COLO668 (cell line): Measurements from ENCODE around the gene GPR62.
"Not testable (repeated sequence)": the region's sequence is repeated elsewhere in the genome, so short reads cannot be mapped to it uniquely, and the experiment has no call there.

Experiments used
- DNase-seq: peaks from one replicate; lab custom pipeline; 2025; ENCODE audit not compliant: unreplicated experiment; lab: John Stamatoyannopoulos, UW

The GPR62 gene

GRCh38 chr3:51955175-51955892 is at the start of gene GPR62:
Gene GPR62 (plus strand): TSS chr3:51955381. CDS start chr3:51955653, 272 bp downstream.
- DNase-seq = no peak

- no peak for DNase-seq
These were observed 47.2 kb upstream of the GPR62 start for GRCh38 chr3:51908026-51908425.

- DNase-seq = no peak
These were observed 38.8 kb upstream of the GPR62 start for GRCh38 chr3:51916418-51916817.

- DNase-seq = no peak
These were observed 34.1 kb upstream of the GPR62 start for GRCh38 chr3:51921081-51921578.

GRCh38 chr3:51927061-51927977 is 27.9 kb upstream of the GPR62 start:
- no peak for DNase-seq

GRCh38 chr3:51928438-51928837 is 26.7 kb upstream of the GPR62 start:
- no peak for DNase-seq

GRCh38 chr3:51928981-51929380 is 26.2 kb upstream of the GPR62 start:
- not testable (repeated sequence) for DNase-seq

- DNase-seq = no peak
These were observed 25.7 kb upstream of the GPR62 start for GRCh38 chr3:51929420-51930003.

- no peak for DNase-seq
These were observed 24.7 kb upstream of the GPR62 start for GRCh38 chr3:51930439-51930838.

- DNase-seq = no peak
These were observed 23.4 kb upstream of the GPR62 start for GRCh38 chr3:51931756-51932155.

GRCh38 chr3:51932471-51933370 is 22.5 kb upstream of the GPR62 start:
- no peak for DNase-seq

- DNase-seq = no peak
These were observed 21.6 kb upstream of the GPR62 start for GRCh38 chr3:51933471-51934138.

GRCh38 chr3:51934139-51934850 is 20.9 kb upstream of the GPR62 start:
- DNase-seq = no peak

GRCh38 chr3:51934991-51935885 is 19.9 kb upstream of the GPR62 start:
- DNase-seq = no peak

GRCh38 chr3:51935886-51936755 is 19.1 kb upstream of the GPR62 start:
- no peak for DNase-seq

- DNase-seq = no peak
These were observed 18.2 kb upstream of the GPR62 start for GRCh38 chr3:51937014-51937413.
